Measurements from ENCODE around the gene ENO3. TPM values are rescaled to one million over a fixed set of nuclear protein-coding genes. Genes with fewer than 3 reads are reported as not detected.

Gene ENO3
- polyA plus RNA-seq (2013, experiment 1 of 2) = 51.7 TPM
- 48.7 TPM for polyA plus RNA-seq (2013, experiment 2 of 2)

DNA sequence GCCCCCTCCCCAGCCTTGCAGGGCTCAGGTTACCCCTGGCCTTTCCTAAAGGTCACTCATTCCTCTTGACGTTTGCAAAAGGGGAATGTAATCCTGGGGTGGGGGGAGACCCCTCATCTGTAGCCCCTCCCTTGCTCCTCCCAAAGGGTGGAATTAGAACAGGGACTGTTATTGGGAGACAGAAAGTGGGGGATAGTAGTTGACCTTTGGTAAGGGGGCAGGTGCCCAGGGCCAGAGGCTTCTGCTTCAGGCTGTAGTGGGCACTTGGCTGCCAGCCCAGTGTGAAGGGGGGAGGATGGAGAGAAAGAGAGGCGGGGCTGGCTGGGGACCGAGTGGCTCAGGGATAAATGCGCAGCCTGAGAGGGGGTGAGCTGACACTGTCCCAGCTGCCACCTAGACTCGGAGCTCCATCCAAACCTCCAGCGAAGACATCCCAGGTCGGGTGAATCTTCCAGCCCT is at the start of gene ENO3:
TSS of gene ENO3 (plus strand) at position 374 of the 459 bp plus-strand sequence. CDS start 711 bp downstream, outside the sequence.
- H3K9me3 ChIP-seq (replicated peaks in 1 of 2; ENCODE audit: control insufficient read depth in 2 of 2, insufficient read depth in 1 of 2, low read depth in 1 of 2, low read length in 2 of 2) = no peaks in the 10 kb centered on the region
- peaks cover 1% of the 10 kb centered on the region for H3K79me1 ChIP-seq (ENCODE audit: low read depth, low read length)
- peak within 1 kb of the TSS; percentile 80 to 100 for H3K4me3 ChIP-seq (ENCODE audit: low read length in 2 of 2)
- H3K4me1 ChIP-seq (ENCODE audit: control insufficient read depth in 2 of 2, insufficient read depth in 1 of 2, low read depth in 1 of 2, low read length in 2 of 2) = peaks cover 15 to 22% of the 10 kb centered on the region in 2 donors
- H2BK15ac ChIP-seq (ENCODE audit: low read length) = peak within 1 kb of the TSS; percentile 83
- H3K4ac ChIP-seq (ENCODE audit: low read length) = peak within 1 kb of the TSS; percentile 66
- peak within 1 kb of the TSS; percentile 95 for H2BK120ac ChIP-seq (ENCODE audit: low read depth, low read length)
- peak within 1 kb of the TSS; percentile 61 for H2AFZ ChIP-seq (ENCODE audit: low read length)
- no peak within 1 kb of the TSS for H4K8ac ChIP-seq (ENCODE audit: low read depth, low read length)
- peak within 1 kb of the TSS; percentile 11 for H2BK12ac ChIP-seq (ENCODE audit: low read length)
- H3K27ac ChIP-seq (replicated peaks; ENCODE audit: low read length) = peak within 1 kb of the TSS; percentile 100
- peak within 1 kb of the TSS; percentile 86 for H3K23ac ChIP-seq (ENCODE audit: low read depth, low read length, poor library complexity)
- H2AK5ac ChIP-seq (ENCODE audit: low read depth, low read length) = peak within 1 kb of the TSS; percentile 100
- H3K14ac ChIP-seq (ENCODE audit: low read length) = peak within 1 kb of the TSS; percentile 67
- H2BK5ac ChIP-seq (ENCODE audit: low read length) = peak within 1 kb of the TSS; percentile 100
- no CpG with 5 or more reads among the region's 7 CpGs for WGBS, 2 donors (ENCODE audit: extremely low coverage in 2 of 2, insufficient read length in 2 of 2, insufficient replicate concordance in 1 of 2)
- peaks cover 6 to 17% of the 10 kb centered on the region in 2 donors for H3K36me3 ChIP-seq (replicated peaks in 1 of 2; ENCODE audit: control insufficient read depth in 2 of 2, insufficient read depth in 2 of 2, low read length in 2 of 2)
- H3K4me2 ChIP-seq (ENCODE audit: insufficient read depth, low read length, poor library complexity, severe bottlenecking) = peak within 1 kb of the TSS; percentile 89
- H3K27me3 ChIP-seq (ENCODE audit: control insufficient read depth in 3 of 3, insufficient read depth in 3 of 3, low read depth in 1 of 3, low read length in 3 of 3) = no peaks in the 10 kb centered on the region
- H3K9ac ChIP-seq (ENCODE audit: low read depth, low read length, poor library complexity) = peak within 1 kb of the TSS; percentile 87
- peak within 1 kb of the TSS; percentile 100 for H3K18ac ChIP-seq (ENCODE audit: low read length)
- DNase-seq (ENCODE audit: low spot score) = peak; percentile 76
- peak within 1 kb of the TSS; percentile 93 for H4K91ac ChIP-seq (ENCODE audit: low read depth, low read length, poor library complexity)

DNA sequence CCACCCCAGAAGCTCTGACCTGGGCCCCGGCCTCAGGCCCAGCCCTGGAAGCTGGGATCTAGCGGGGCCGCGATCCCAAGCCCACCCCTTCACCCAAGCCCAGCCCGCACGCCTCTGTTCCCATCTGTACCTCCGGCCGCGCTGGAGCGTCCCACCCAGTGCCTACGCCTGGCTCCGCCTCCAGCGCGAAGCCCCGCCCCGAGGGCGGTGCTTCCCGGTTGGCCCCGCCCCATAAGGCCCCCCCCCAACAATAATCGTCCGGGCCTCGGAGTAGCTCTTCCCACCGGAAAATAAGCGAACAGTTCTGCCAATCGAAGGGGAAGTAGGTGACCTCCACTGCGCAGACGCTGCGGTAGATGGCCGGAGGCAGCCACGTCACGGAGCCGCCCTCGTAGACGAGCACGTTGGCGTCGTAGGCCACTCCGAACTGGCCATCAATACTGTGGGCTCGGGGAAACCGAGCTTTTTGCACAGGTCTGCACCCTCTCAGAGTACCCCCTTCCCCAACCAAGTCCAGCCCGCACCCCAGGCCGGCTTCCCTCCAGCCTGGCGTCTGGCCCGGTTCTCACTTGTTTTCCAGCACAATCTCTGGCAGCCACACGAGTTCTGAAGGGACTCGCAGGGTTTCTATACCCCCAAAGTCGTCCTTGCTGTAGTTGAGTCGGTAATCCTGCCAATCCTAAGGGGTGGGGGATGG is 49.1 kb upstream of the ENO3 start:
- Histone ChIP-seq H3K4ac (ENCODE audit: low read length) (no peak overlapping the region), H3K4me2 (ENCODE audit: insufficient read depth, low read length, poor library complexity, severe bottlenecking) (no peak overlapping the region), H3K79me1 (ENCODE audit: low read depth, low read length) (peaks cover 2% of the 10 kb centered on the region), H3K27me3 (ENCODE audit: control insufficient read depth in 3 of 3, insufficient read depth in 3 of 3, low read depth in 1 of 3, low read length in 3 of 3) (peaks cover 0 to 4% (median 0%) of the 10 kb centered on the region in 3 experiments), H3K23ac (ENCODE audit: low read depth, low read length, poor library complexity) (no peak overlapping the region), H3K27ac (replicated peaks; ENCODE audit: low read length) (no peak overlapping the region), H2BK12ac (ENCODE audit: low read length) (no peak overlapping the region), H2AK5ac (ENCODE audit: low read depth, low read length) (no peak overlapping the region), H2BK15ac (ENCODE audit: low read length) (no peak overlapping the region), H3K9ac (ENCODE audit: low read depth, low read length, poor library complexity) (no peak overlapping the region), H3K4me1 (ENCODE audit: control insufficient read depth in 2 of 2, insufficient read depth in 1 of 2, low read depth in 1 of 2, low read length in 2 of 2) (peaks cover 0 to 1% of the 10 kb centered on the region in 2 donors), H4K91ac (ENCODE audit: low read depth, low read length, poor library complexity) (no peak overlapping the region), H3K9me3 (replicated peaks in 1 of 2; ENCODE audit: control insufficient read depth in 2 of 2, insufficient read depth in 1 of 2, low read depth in 1 of 2, low read length in 2 of 2) (no peaks in the 10 kb centered on the region), H3K4me3 (ENCODE audit: low read length in 2 of 2) (no peak overlapping the region), H3K14ac (ENCODE audit: low read length) (no peak overlapping the region), H3K36me3 (replicated peaks in 1 of 2; ENCODE audit: control insufficient read depth in 2 of 2, insufficient read depth in 2 of 2, low read length in 2 of 2) (peaks cover 4 to 27% of the 10 kb centered on the region in 2 donors), H2BK120ac (ENCODE audit: low read depth, low read length) (no peak overlapping the region), H4K8ac (ENCODE audit: low read depth, low read length) (no peak overlapping the region), H3K18ac (ENCODE audit: low read length) (no peak overlapping the region), H2AFZ (ENCODE audit: low read length) (no peak overlapping the region), H2BK5ac (ENCODE audit: low read length) (no peak overlapping the region)
- WGBS, 2 donors (ENCODE audit: extremely low coverage in 2 of 2, insufficient read length in 2 of 2, insufficient replicate concordance in 1 of 2) = no CpG with 5 or more reads among the region's 48 CpGs
- no peak for DNase-seq (ENCODE audit: low spot score)

DNA sequence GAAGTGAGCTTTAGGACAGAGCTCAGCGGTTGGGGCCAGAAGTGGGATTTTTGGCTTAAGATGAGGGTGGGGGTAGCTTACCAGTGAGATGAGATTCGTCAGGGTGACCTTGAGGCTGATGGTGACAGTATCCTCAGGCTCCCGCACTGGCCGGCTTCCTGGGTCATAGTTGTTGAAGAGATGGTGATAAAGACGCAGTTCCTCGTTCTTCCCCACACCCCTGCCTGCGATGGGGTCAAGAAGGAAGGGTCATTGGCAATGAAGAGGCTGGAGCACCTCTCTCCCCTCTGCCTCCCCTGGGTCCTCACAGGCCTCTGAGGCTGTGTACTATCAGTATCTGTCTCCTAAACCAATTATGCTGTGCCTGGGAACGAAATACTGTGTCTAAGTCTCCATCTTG is 48.4 kb upstream of the ENO3 start:
- peaks cover 0 to 1% of the 10 kb centered on the region in 2 donors for H3K4me1 ChIP-seq (ENCODE audit: control insufficient read depth in 2 of 2, insufficient read depth in 1 of 2, low read depth in 1 of 2, low read length in 2 of 2)
- no peak overlapping the region for H3K14ac ChIP-seq (ENCODE audit: low read length)
- H2BK5ac ChIP-seq (ENCODE audit: low read length) = no peak overlapping the region
- no peak overlapping the region for H3K4me2 ChIP-seq (ENCODE audit: insufficient read depth, low read length, poor library complexity, severe bottlenecking)
- no peak overlapping the region for H3K23ac ChIP-seq (ENCODE audit: low read depth, low read length, poor library complexity)
- no peaks in the 10 kb centered on the region for H3K9me3 ChIP-seq (replicated peaks in 1 of 2; ENCODE audit: control insufficient read depth in 2 of 2, insufficient read depth in 1 of 2, low read depth in 1 of 2, low read length in 2 of 2)
- no peak overlapping the region for H3K9ac ChIP-seq (ENCODE audit: low read depth, low read length, poor library complexity)
- no peak overlapping the region for H2AK5ac ChIP-seq (ENCODE audit: low read depth, low read length)
- no peak overlapping the region for H3K4me3 ChIP-seq (ENCODE audit: low read length in 2 of 2)
- H3K79me1 ChIP-seq (ENCODE audit: low read depth, low read length) = peaks cover 2% of the 10 kb centered on the region
- H3K18ac ChIP-seq (ENCODE audit: low read length) = no peak overlapping the region
- no peak for DNase-seq (ENCODE audit: low spot score)
- H2AFZ ChIP-seq (ENCODE audit: low read length) = no peak overlapping the region
- peaks cover 4 to 20% of the 10 kb centered on the region in 2 donors for H3K36me3 ChIP-seq (replicated peaks in 1 of 2; ENCODE audit: control insufficient read depth in 2 of 2, insufficient read depth in 2 of 2, low read length in 2 of 2)
- H2BK12ac ChIP-seq (ENCODE audit: low read length) = no peak overlapping the region
- H3K27me3 ChIP-seq (ENCODE audit: control insufficient read depth in 3 of 3, insufficient read depth in 3 of 3, low read depth in 1 of 3, low read length in 3 of 3) = peaks cover 0 to 4% (median 0%) of the 10 kb centered on the region in 3 experiments
- no peak overlapping the region for H2BK15ac ChIP-seq (ENCODE audit: low read length)
- no peak overlapping the region for H3K27ac ChIP-seq (replicated peaks; ENCODE audit: low read length)
- H2BK120ac ChIP-seq (ENCODE audit: low read depth, low read length) = no peak overlapping the region
- H4K8ac ChIP-seq (ENCODE audit: low read depth, low read length) = no peak overlapping the region
- no CpG with 5 or more reads among the region's 8 CpGs for WGBS, 2 donors (ENCODE audit: extremely low coverage in 2 of 2, insufficient read length in 2 of 2, insufficient replicate concordance in 1 of 2)
- no peak overlapping the region for H4K91ac ChIP-seq (ENCODE audit: low read depth, low read length, poor library complexity)
- no peak overlapping the region for H3K4ac ChIP-seq (ENCODE audit: low read length)

DNA sequence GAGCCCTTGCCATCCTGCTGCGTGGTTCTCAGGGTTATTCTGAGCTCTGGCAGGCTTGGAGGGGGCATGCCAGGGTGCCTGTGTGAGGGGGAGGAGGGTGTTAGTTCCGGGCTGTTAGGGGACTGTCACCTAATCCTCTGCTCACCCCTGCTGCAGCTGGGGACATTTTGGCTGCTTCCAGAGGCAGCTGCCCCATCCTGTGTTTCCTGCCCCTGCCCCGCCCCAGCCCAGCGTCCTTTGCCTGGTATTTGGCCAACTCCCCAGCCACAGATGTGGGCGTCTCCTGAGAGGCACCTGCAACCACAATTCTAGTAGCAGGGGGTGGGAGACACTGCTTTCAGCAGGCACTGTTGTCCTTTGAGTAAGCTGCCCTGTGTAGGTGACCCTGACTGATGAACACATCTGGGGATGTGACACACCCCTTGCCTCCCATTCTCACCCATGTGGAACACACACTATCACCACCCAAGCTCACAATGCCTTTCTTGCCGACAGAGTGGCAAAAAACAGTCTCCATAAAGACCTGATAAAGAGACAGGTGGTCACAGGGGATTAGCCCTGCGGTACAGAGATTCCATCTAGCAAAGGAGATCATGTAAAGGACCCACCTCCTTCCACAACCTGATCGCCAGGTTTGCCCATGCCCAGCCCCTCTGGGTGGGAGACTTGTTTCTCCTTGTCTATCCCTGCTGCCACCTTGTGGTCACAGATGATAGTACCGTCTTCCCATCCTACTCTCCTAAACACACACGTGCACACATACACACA is 47.7 kb upstream of the ENO3 start, which contains the start of gene CHRNE:
TSS of gene CHRNE (minus strand) at position 48 of the 768 bp plus-strand sequence. CDS start at position 13, 35 bp downstream.
- Histone ChIP-seq H3K36me3 (replicated peaks in 1 of 2; ENCODE audit: control insufficient read depth in 2 of 2, insufficient read depth in 2 of 2, low read length in 2 of 2) (peaks cover 4 to 18% of the 10 kb centered on the region in 2 donors), H3K9me3 (replicated peaks in 1 of 2; ENCODE audit: control insufficient read depth in 2 of 2, insufficient read depth in 1 of 2, low read depth in 1 of 2, low read length in 2 of 2) (no peaks in the 10 kb centered on the region), H3K14ac (ENCODE audit: low read length) (no peak within 1 kb of the TSS), H3K4me2 (ENCODE audit: insufficient read depth, low read length, poor library complexity, severe bottlenecking) (no peak within 1 kb of the TSS), H3K79me1 (ENCODE audit: low read depth, low read length) (peaks cover 2% of the 10 kb centered on the region), H3K4me1 (ENCODE audit: control insufficient read depth in 2 of 2, insufficient read depth in 1 of 2, low read depth in 1 of 2, low read length in 2 of 2) (peaks cover 2% of the 10 kb centered on the region in 2 donors), H3K9ac (ENCODE audit: low read depth, low read length, poor library complexity) (no peak within 1 kb of the TSS), H3K4ac (ENCODE audit: low read length) (no peak within 1 kb of the TSS), H3K27ac (replicated peaks; ENCODE audit: low read length) (no peak within 1 kb of the TSS), H2BK15ac (ENCODE audit: low read length) (no peak within 1 kb of the TSS), H2BK12ac (ENCODE audit: low read length) (no peak within 1 kb of the TSS), H3K18ac (ENCODE audit: low read length) (no peak within 1 kb of the TSS), H2BK120ac (ENCODE audit: low read depth, low read length) (no peak within 1 kb of the TSS), H2AK5ac (ENCODE audit: low read depth, low read length) (no peak within 1 kb of the TSS), H3K23ac (ENCODE audit: low read depth, low read length, poor library complexity) (no peak within 1 kb of the TSS), H4K8ac (ENCODE audit: low read depth, low read length) (no peak within 1 kb of the TSS), H2BK5ac (ENCODE audit: low read length) (no peak within 1 kb of the TSS), H3K4me3 (ENCODE audit: low read length in 2 of 2) (peak within 1 kb of the TSS in 1 of 2 donors; percentile 47), H4K91ac (ENCODE audit: low read depth, low read length, poor library complexity) (no peak within 1 kb of the TSS), H3K27me3 (ENCODE audit: control insufficient read depth in 3 of 3, insufficient read depth in 3 of 3, low read depth in 1 of 3, low read length in 3 of 3) (peaks cover 0 to 4% (median 0%) of the 10 kb centered on the region in 3 experiments), H2AFZ (ENCODE audit: low read length) (no peak within 1 kb of the TSS)
- DNase-seq (ENCODE audit: low spot score) = peak; percentile 72
- WGBS, 2 donors (ENCODE audit: extremely low coverage in 2 of 2, insufficient read length in 2 of 2, insufficient replicate concordance in 1 of 2) = no CpG with 5 or more reads among the region's 10 CpGs

All from neuronal stem cell (in vitro differentiated cells).